GM12878 (cell line): ENCODE data around the gene SMO.

Experiments
- CTCF ChIP-seq, 3 experiments: IDR thresholded peaks in 2 of 3; conservative IDR thresholded peaks in 1 of 3; 2 replicates each; pipeline ENCODE4 v1.5.1; 2011; ENCODE audit warnings: low read depth in 3 of 3, low read length in 3 of 3, mild to moderate bottlenecking in 3 of 3, control low read depth in 2 of 3, moderate library complexity in 2 of 3, inconsistent platforms in 1 of 3, mixed read lengths in 1 of 3; ENCODE audit not compliant: control insufficient read depth in 2 of 3, insufficient read depth in 1 of 3; ENCODE audit errors: extremely low read depth in 1 of 3
- ESRRA ChIP-seq: IDR thresholded peaks from 2 replicates; pipeline ENCODE4 v1.6.1; 2012; ENCODE audit warnings: mild to moderate bottlenecking, low read length, improper control_type of control experiment
- EZH2 ChIP-seq: IDR thresholded peaks from 2 replicates; pipeline ENCODE4 v1.6.1; 2012; ENCODE audit warnings: low read depth, mild to moderate bottlenecking, control low read depth, inconsistent platforms, low read length, borderline replicate concordance; ENCODE audit not compliant: control insufficient read depth
- SUPT20H ChIP-seq: IDR thresholded peaks from 2 replicates; pipeline ENCODE4 v1.6.1; 2011; ENCODE audit warnings: low read depth, mild to moderate bottlenecking, low read length, moderate library complexity, borderline replicate concordance; ENCODE audit not compliant: control insufficient read depth

DNA sequence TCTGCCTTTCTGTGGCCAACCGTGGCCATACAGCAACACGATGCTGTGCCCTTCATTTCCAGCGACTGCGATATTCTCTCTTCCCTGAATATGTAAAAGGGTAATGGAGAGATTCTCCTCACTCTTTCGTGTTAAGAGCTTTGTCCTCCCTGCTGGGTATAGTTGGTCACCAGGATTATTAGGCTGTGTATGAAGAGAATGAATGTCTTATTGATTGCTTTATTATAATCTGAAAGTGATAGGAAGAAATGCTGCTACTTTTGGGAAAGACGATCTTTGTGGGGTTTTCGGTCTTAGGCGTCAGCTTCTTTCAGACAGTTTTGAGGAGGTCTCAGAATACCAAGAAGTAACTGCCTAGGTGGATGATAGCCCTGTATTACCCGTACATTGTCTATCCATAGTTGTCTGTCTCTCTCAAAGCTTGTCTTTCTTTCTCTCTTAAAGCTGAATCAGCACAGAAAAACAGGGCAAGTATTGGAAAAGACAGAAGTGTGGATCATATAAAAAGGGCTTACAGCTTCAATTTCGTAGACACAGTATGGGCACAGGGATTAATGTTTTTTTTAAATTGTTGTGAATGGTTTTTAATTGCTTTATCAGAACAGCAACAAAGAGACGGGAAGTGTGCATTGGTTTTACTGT lies 37.6 kb downstream of the SMO start:
- no peak for TF ChIP-seq SUPT20H
- no peak for TF ChIP-seq CTCF (IDR thresholded peaks at IDR 0.05 in 2 of 3, conservative IDR thresholded peaks at IDR 0.05 in 1 of 3; ENCODE audit: control insufficient read depth in 2 of 3, extremely low read depth in 1 of 3, insufficient read depth in 1 of 3, low read depth in 3 of 3, low read length in 3 of 3)
- no peak for TF ChIP-seq ESRRA
- no peak for TF ChIP-seq EZH2
